OCI-LY3 (cell line): ENCODE results near the gene FOXD3.

Source experiments
- H2AFZ ChIP-seq: fragments of 200-600, 300-600 bp; shearing (Covaris generic); 2 replicates; pipeline ENCODE4 v1.6.0; 2014; ENCODE audit warnings: antibody characterized with exemption, low read depth, low read length
- H3K27ac ChIP-seq: fragments of 200-600, 300-600 bp; sonication (generic); 2 replicates; pipeline ENCODE4 v1.5.1; 2014; ENCODE audit warnings: mild to moderate bottlenecking, low read length, moderate library complexity, mixed read lengths
- H3K27me3 ChIP-seq: fragments of 200-600, 300-600 bp; sonication (generic); 2 replicates; pipeline ENCODE4 v1.6.1; 2014; ENCODE audit warnings: low read depth, low read length, mixed read lengths
- H3K36me3 ChIP-seq: fragments of 200-600, 300-600 bp; sonication (generic); replicated peaks from 2 replicates; pipeline ENCODE3; 2014; ENCODE audit warnings: low read depth, low read length, mixed read lengths
- H3K4me1 ChIP-seq: fragments of 300-600, 200-600 bp; sonication (generic); 2 replicates; pipeline ENCODE4 v1.6.1; 2014; ENCODE audit warnings: low read length, mixed read lengths
- H3K4me2 ChIP-seq: fragments of 200-600, 300-600 bp; sonication (generic); 2 replicates; pipeline ENCODE4 v1.6.1; 2014; ENCODE audit warnings: low read length, mixed read lengths
- H3K4me3 ChIP-seq: fragments of 300-600, 200-600 bp; sonication (generic); 2 replicates; pipeline ENCODE4 v1.5.1; 2014; ENCODE audit warnings: antibody characterized with exemption, mild to moderate bottlenecking, low read length, moderate library complexity
- H3K79me2 ChIP-seq: fragments of 300-600, 200-600 bp; shearing (Covaris generic); 2 replicates; pipeline ENCODE4 v1.6.1; 2014; ENCODE audit warnings: mild to moderate bottlenecking, low read length, mixed read lengths
- H3K9ac ChIP-seq: fragments of 300-600, 200-600 bp; shearing (Covaris generic); 2 replicates; pipeline ENCODE4 v1.6.0; 2014; ENCODE audit warnings: mild to moderate bottlenecking, low read length, moderate library complexity
- H3K9me3 ChIP-seq: fragments of 200-600, 300-600 bp; shearing (Covaris generic); 2 replicates; pipeline ENCODE4 v1.6.1; 2014; ENCODE audit warnings: low read length, mixed read lengths; ENCODE audit not compliant: insufficient read depth
- H4K20me1 ChIP-seq: fragments of 200-600, 300-600 bp; sonication (generic); 2 replicates; pipeline ENCODE4 v1.6.1; 2016; ENCODE audit warnings: low read length, mixed read lengths; ENCODE audit not compliant: insufficient read depth
- CTCF ChIP-seq: fragments of 200-600, 300-600 bp; sonication (generic); IDR thresholded peaks from 2 replicates; pipeline ENCODE4 v1.5.1; 2014; ENCODE audit warnings: antibody characterized with exemption, low read length, low read depth
- EZH2phosphoT487 ChIP-seq: fragments of 200-600 bp; shearing (Covaris generic); IDR thresholded peaks from 2 replicates; pipeline ENCODE4 v1.6.1; 2018; ENCODE audit warnings: antibody characterized with exemption, mixed run types, low read depth

The FOXD3 gene

DNA sequence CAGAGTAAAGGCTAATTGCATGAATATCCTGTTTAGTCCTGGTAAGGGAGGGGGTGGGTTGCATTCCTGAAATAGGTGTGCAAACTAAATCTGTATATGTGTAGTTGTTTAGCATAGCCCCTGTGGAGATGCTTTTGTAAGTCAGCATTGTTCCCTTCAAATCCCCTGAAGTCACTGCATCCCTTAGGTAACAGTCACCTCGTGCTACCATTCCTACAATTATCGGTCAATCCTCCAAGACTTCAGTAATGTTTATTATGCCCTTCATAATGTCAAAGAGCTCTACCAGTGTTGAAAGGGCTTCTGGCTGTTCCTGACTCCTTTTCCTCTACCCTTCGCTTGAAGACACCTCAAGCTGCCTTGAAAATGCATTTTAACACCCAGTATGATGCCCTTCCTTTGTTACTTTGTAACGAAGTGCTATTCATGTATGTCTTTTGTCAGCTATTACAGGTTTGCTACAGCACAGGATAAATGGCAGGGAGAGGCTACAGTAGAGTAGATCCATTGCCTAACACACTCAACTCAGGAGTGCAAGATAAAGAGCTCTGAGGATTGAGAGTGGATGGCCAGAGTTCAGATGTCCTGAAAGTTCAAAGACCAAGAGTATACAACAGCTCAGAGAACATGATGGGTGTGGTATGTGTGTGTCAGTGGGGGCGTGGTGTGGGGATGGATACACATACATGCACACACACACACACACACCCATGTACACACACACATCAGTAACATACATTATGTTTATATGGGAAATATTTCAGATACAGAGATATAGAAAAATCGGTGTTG, 27.4 kb upstream of the FOXD3 start:
- no peak overlapping the region for H2AFZ ChIP-seq
- no peaks in the 10 kb centered on the region for H3K4me1 ChIP-seq
- H3K79me2 ChIP-seq, result no peaks in the 10 kb centered on the region
- no peaks in the 10 kb centered on the region for H3K9me3 ChIP-seq
- no peak overlapping the region for H3K4me2 ChIP-seq
- no peaks in the 10 kb centered on the region for H4K20me1 ChIP-seq
- TF ChIP-seq CTCF (no peak), EZH2phosphoT487 (no peak)
- H3K36me3 ChIP-seq, result no peaks in the 10 kb centered on the region
- H3K4me3 ChIP-seq, result no peak overlapping the region
- no peak overlapping the region for H3K27ac ChIP-seq
- H3K27me3 ChIP-seq, result no peaks in the 10 kb centered on the region
- no peak overlapping the region for H3K9ac ChIP-seq

GRCh38 chr1:63304410-63304809, 18.0 kb upstream of the FOXD3 start:
- Histone ChIP-seq H3K4me2 (no peak overlapping the region), H3K27ac (no peak overlapping the region), H3K36me3 (no peaks in the 10 kb centered on the region), H3K9me3 (no peaks in the 10 kb centered on the region), H3K4me3 (no peak overlapping the region), H4K20me1 (no peaks in the 10 kb centered on the region), H3K9ac (no peak overlapping the region), H3K27me3 (no peaks in the 10 kb centered on the region), H3K79me2 (no peaks in the 10 kb centered on the region), H2AFZ (no peak overlapping the region), H3K4me1 (no peaks in the 10 kb centered on the region)
- TF ChIP-seq CTCF, result no peak
- TF ChIP-seq EZH2phosphoT487, result no peak

GRCh38 chr1:63305043-63305442, 17.3 kb upstream of the FOXD3 start:
- no peaks in the 10 kb centered on the region for H4K20me1 ChIP-seq
- no peak overlapping the region for H3K27ac ChIP-seq
- H2AFZ ChIP-seq, result no peak overlapping the region
- H3K4me2 ChIP-seq, result no peak overlapping the region
- H3K9me3 ChIP-seq, result no peaks in the 10 kb centered on the region
- no peak overlapping the region for H3K9ac ChIP-seq
- no peaks in the 10 kb centered on the region for H3K36me3 ChIP-seq
- no peaks in the 10 kb centered on the region for H3K79me2 ChIP-seq
- TF ChIP-seq EZH2phosphoT487, result no peak
- TF ChIP-seq CTCF, result no peak
- no peaks in the 10 kb centered on the region for H3K27me3 ChIP-seq
- no peak overlapping the region for H3K4me3 ChIP-seq
- no peaks in the 10 kb centered on the region for H3K4me1 ChIP-seq

DNA sequence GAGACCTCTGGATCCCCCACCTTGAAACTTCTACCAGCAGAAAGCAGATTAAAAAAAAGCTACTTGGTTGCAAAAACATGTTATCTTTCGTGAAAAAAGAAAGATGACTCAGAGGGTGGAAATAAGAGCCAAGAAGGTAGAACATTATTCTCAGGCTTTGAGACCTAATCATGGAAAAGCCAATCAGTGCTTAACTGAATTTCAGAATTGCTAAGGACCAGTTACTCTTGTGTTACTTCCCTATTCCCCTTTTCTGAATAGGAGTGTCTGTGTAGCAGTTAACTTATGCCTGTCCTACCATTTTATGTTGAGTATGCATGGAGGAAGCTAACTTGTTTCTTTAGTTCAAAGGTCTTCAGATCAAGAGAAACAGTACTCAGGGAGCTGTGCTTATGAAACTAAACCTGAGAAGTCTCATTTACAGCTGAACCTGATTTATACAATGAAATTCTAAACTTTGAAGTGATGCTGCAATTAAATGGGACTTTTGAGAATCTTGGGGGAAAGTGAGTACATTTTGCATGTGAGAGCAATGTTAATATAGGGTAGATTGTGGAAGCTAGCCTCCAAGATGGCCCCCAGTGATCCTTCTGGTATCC, 15.1 kb upstream of the FOXD3 start:
- Histone ChIP-seq H3K27me3 (no peaks in the 10 kb centered on the region), H4K20me1 (no peaks in the 10 kb centered on the region), H3K27ac (no peak overlapping the region)

More for the DNA sequence above, 15.1 kb upstream of the FOXD3 start:
- Histone ChIP-seq H3K36me3 (no peaks in the 10 kb centered on the region), H3K79me2 (no peaks in the 10 kb centered on the region), H2AFZ (no peak overlapping the region), H3K4me1 (no peaks in the 10 kb centered on the region), H3K9me3 (no peaks in the 10 kb centered on the region), H3K4me3 (no peak overlapping the region), H3K9ac (no peak overlapping the region), H3K4me2 (no peak overlapping the region)
- TF ChIP-seq CTCF (no peak), EZH2phosphoT487 (no peak)
